H1 (cell line): ENCODE measurements around the gene NEURL1. TPM values are rescaled to one million over a fixed set of nuclear protein-coding genes. Genes with fewer than 3 reads are reported as not detected.
A peak's percentile ranks its signal among the peaks of the same experiment; 100 is the strongest.

ENCODE experiments used
- CTCF ChIA-PET: fragments of 300-600 bp; sonication (Branson Sonifier 250); formaldehyde crosslinking; loops from one replicate; lab custom pipeline; 2021; ENCODE audit not compliant: partially characterized antibody; lab: Charles Lee
- POLR2A ChIA-PET: fragments of 300-600 bp; sonication (Branson Sonifier 250); formaldehyde crosslinking; loops from one replicate; lab custom pipeline; 2021; ENCODE audit warnings: inconsistent platforms; ENCODE audit not compliant: partially characterized antibody; lab: Charles Lee
- DNase-seq, 2 experiments: peaks; one replicate each; pipeline versions ENCODE4 v3.0.0 to v3.0.0-alpha.2; 2010 to 2022; ENCODE audit warnings: low spot score in 2 of 2, low read depth in 1 of 2, mixed read lengths in 1 of 2
- FAIRE-seq: peaks from 2 replicates; lab custom pipeline; 2011; peaks lifted over from hg19 to GRCh38; lab: Jason Lieb, UNC
- H2AFZ ChIP-seq: 2 replicates; pipeline ENCODE4 v1.8.1; 2012; ENCODE audit warnings: low read length, inconsistent platforms
- H2AK5ac ChIP-seq: 2 replicates; pipeline ENCODE4 v1.6.1; 2013; ENCODE audit warnings: low read depth, low read length
- H2BK120ac ChIP-seq: replicated peaks from 2 replicates; pipeline ENCODE3; 2013; ENCODE audit warnings: low read depth, low read length, inconsistent platforms
- H2BK12ac ChIP-seq: 2 replicates; pipeline ENCODE4 v1.6.1; 2013; ENCODE audit warnings: low read depth, low read length
- H2BK15ac ChIP-seq: 2 replicates; pipeline ENCODE4 v1.6.1; 2013; ENCODE audit warnings: low read length
- H2BK20ac ChIP-seq: 2 replicates; pipeline ENCODE4 v1.6.1; 2013; ENCODE audit warnings: low read length
- H2BK5ac ChIP-seq: 2 replicates; pipeline ENCODE4 v1.6.1; 2013; ENCODE audit warnings: low read depth, low read length
- H3K14ac ChIP-seq: 2 replicates; pipeline ENCODE4 v1.6.1; 2013; ENCODE audit warnings: inconsistent platforms; ENCODE audit not compliant: insufficient read length
- H3K18ac ChIP-seq: 2 replicates; pipeline ENCODE4 v1.6.1; 2013; ENCODE audit warnings: low read length; ENCODE audit errors: extremely low read depth
- H3K23ac ChIP-seq: 2 replicates; pipeline ENCODE4 v1.6.1; 2013; ENCODE audit warnings: inconsistent platforms; ENCODE audit not compliant: insufficient read length
- H3K23me2 ChIP-seq: 2 replicates; pipeline ENCODE4 v1.6.1; 2013; ENCODE audit warnings: low read depth, low read length
- H3K27ac ChIP-seq: 2 replicates; pipeline ENCODE4 v1.6.1; 2011; ENCODE audit warnings: low read depth, low read length, inconsistent platforms
- H3K27me3 ChIP-seq, 4 experiments: replicated peaks in 1 of 4; 1 replicate in 1 of 4; 2 replicates in 3 of 4; pipeline versions ENCODE4 v1.6.1 to v1.8.1; 2011 to 2013; ENCODE audit warnings: low read length in 3 of 4, mild to moderate bottlenecking in 3 of 4, inconsistent platforms in 2 of 4, mixed read lengths in 2 of 4, moderate library complexity in 1 of 4; ENCODE audit not compliant: control insufficient read depth in 3 of 4, insufficient read depth in 3 of 4; ENCODE audit errors: extremely low read depth in 1 of 4
- H3K36me3 ChIP-seq, 4 experiments: 2 replicates each; pipeline versions ENCODE4 v1.6.1 to v1.8.1; 2011 to 2013; ENCODE audit warnings: mild to moderate bottlenecking in 4 of 4, low read length in 3 of 4, moderate library complexity in 2 of 4, control low read depth in 1 of 4, inconsistent platforms in 1 of 4; ENCODE audit not compliant: insufficient read depth in 4 of 4, control insufficient read depth in 2 of 4
- H3K4ac ChIP-seq: replicated peaks from 2 replicates; pipeline ENCODE3; 2013; ENCODE audit warnings: low read length, low read depth, mixed read lengths, inconsistent platforms; ENCODE audit not compliant: insufficient read length
- H3K4me1 ChIP-seq, 4 experiments: replicated peaks in 1 of 4; 1 replicate in 1 of 4; 2 replicates in 3 of 4; pipeline versions ENCODE4 v1.6.1 to v1.8.1; 2011 to 2013; ENCODE audit warnings: low read length in 3 of 4, inconsistent platforms in 2 of 4, mixed read lengths in 1 of 4; ENCODE audit not compliant: insufficient read depth in 4 of 4, control insufficient read depth in 3 of 4
- H3K4me2 ChIP-seq, 2 experiments: 2 replicates each; pipeline versions ENCODE4 v1.6.1 to v1.8.1; 2011 to 2013; ENCODE audit warnings: low read depth in 2 of 2, low read length in 2 of 2, control low read depth in 1 of 2, inconsistent platforms in 1 of 2, mild to moderate bottlenecking in 1 of 2; ENCODE audit not compliant: insufficient read depth in 1 of 2
- H3K4me3 ChIP-seq, 4 experiments: fragments of 200-600, 300-600 bp in 1 of 4; sonication (generic), shearing (Covaris generic), sonication (Bioruptor Twin) in 1 of 4; 2 replicates each; pipeline versions ENCODE4 v1.5.1 to v1.8.1; 2011 to 2016; ENCODE audit warnings: low read length in 4 of 4, low read depth in 3 of 4, control low read depth in 2 of 4, inconsistent platforms in 2 of 4, mild to moderate bottlenecking in 2 of 4, mixed read lengths in 1 of 4, moderate library complexity in 1 of 4; ENCODE audit not compliant: insufficient read depth in 2 of 4; ENCODE audit errors: extremely low read depth in 1 of 4
- H3K56ac ChIP-seq: replicated peaks from 2 replicates; pipeline ENCODE3; 2013; ENCODE audit warnings: low read depth, mild to moderate bottlenecking, mixed read lengths, low read length, inconsistent platforms; ENCODE audit not compliant: insufficient read length
- H3K79me1 ChIP-seq: 2 replicates; pipeline ENCODE4 v1.6.1; 2013; ENCODE audit warnings: low read depth, low read length, control low read depth
- H3K79me2 ChIP-seq, 2 experiments: 2 replicates each; pipeline versions ENCODE4 v1.6.1 to v1.8.1; 2012 to 2013; ENCODE audit warnings: low read length in 2 of 2, mild to moderate bottlenecking in 2 of 2, inconsistent platforms in 1 of 2; ENCODE audit not compliant: insufficient read depth in 2 of 2, control insufficient read depth in 1 of 2
- H3K9ac ChIP-seq, 4 experiments: replicated peaks in 1 of 4; 1 replicate in 1 of 4; 2 replicates in 3 of 4; pipeline versions ENCODE4 v1.6.1 to v1.8.1; 2011 to 2013; ENCODE audit warnings: low read depth in 3 of 4, low read length in 3 of 4, control low read depth in 2 of 4, mild to moderate bottlenecking in 2 of 4, moderate library complexity in 2 of 4, inconsistent platforms in 1 of 4; ENCODE audit errors: extremely low read depth in 1 of 4
- H3K9me3 ChIP-seq, 2 experiments: 2 replicates each; pipeline versions ENCODE4 v1.6.1 to v1.8.1; 2012 to 2013; ENCODE audit warnings: mild to moderate bottlenecking in 2 of 2, moderate library complexity in 2 of 2, control low read depth in 1 of 2, inconsistent platforms in 1 of 2, low read depth in 1 of 2, low read length in 1 of 2, mixed read lengths in 1 of 2; ENCODE audit not compliant: insufficient read depth in 2 of 2
- H4K20me1 ChIP-seq, 2 experiments: replicated peaks in 1 of 2; 2 replicates each; pipeline versions ENCODE3 to v1.8.1; 2011 to 2013; ENCODE audit warnings: inconsistent platforms in 2 of 2, low read length in 2 of 2, mild to moderate bottlenecking in 1 of 2; ENCODE audit not compliant: insufficient read depth in 2 of 2, control insufficient read depth in 1 of 2
- H4K5ac ChIP-seq: 2 replicates; pipeline ENCODE4 v1.6.1; 2013; ENCODE audit warnings: low read length, low read depth, mixed read lengths, inconsistent platforms; ENCODE audit not compliant: insufficient read length
- H4K8ac ChIP-seq: 2 replicates; pipeline ENCODE4 v1.8.0; 2013; ENCODE audit warnings: mild to moderate bottlenecking, moderate library complexity, low read length, inconsistent platforms; ENCODE audit not compliant: insufficient read depth; ENCODE audit errors: extremely low read depth
- H4K91ac ChIP-seq: replicated peaks from 2 replicates; pipeline ENCODE3; 2013; ENCODE audit warnings: low read length, mixed read lengths, inconsistent platforms; ENCODE audit not compliant: insufficient read length
- ASH2L ChIP-seq: fragments of 200-600, 300-600 bp; sonication (generic); IDR thresholded peaks from one replicate; pipeline ENCODE4 v1.7.1; 2017; ENCODE audit warnings: low read length
- CBX5 ChIP-seq: fragments of 300-800, 300-1000 bp; sonication (generic); IDR thresholded peaks from 2 replicates; pipeline ENCODE4 v1.7.1; 2016; ENCODE audit warnings: antibody characterized with exemption, low read length, low read depth
- CEBPB ChIP-seq: IDR thresholded peaks from 2 replicates; pipeline ENCODE4 v1.6.1; 2012; ENCODE audit warnings: low read depth, low read length
- CTBP2 ChIP-seq: IDR thresholded peaks from 2 replicates; pipeline ENCODE4 v1.7.0; 2011; ENCODE audit warnings: borderline replicate concordance, mild to moderate bottlenecking, moderate library complexity, mixed read lengths, low read length; ENCODE audit not compliant: insufficient read depth, insufficient read length
- JUND ChIP-seq: IDR thresholded peaks from 2 replicates; pipeline ENCODE4 v1.6.1; 2011; ENCODE audit warnings: mild to moderate bottlenecking, improper control_type of control experiment, low read length
- PHF8 ChIP-seq: fragments of 200-600 bp; sonication (generic); conservative IDR thresholded peaks from 2 replicates; pipeline ENCODE4 v1.7.1; 2012; ENCODE audit warnings: low read depth, mild to moderate bottlenecking, inconsistent platforms, low read length, moderate library complexity
- RAD21 ChIP-seq, 2 experiments: IDR thresholded peaks in 1 of 2; conservative IDR thresholded peaks in 1 of 2; 2 replicates each; pipeline ENCODE4 v1.6.1; 2011; ENCODE audit warnings: low read depth in 2 of 2, low read length in 2 of 2, improper control_type of control experiment in 1 of 2, inconsistent platforms in 1 of 2, mild to moderate bottlenecking in 1 of 2, moderate library complexity in 1 of 2
- YY1 ChIP-seq: IDR thresholded peaks from 2 replicates; pipeline ENCODE4 v1.6.1; 2011; ENCODE audit warnings: low read depth, mild to moderate bottlenecking, low read length
- WGBS, 2 experiments: shearing (Covaris generic) in 1 of 2; methylation state at CpG; one replicate each; pipeline versions ENCODE4 v1.1.6 to v1.1.7; 2013 to 2015; ENCODE audit warnings: low lambda C conversion rate in 2 of 2, mixed read lengths in 2 of 2, inconsistent platforms in 1 of 2, low coverage in 1 of 2, missing lambda C conversion rate in 1 of 2; ENCODE audit not compliant: insufficient replicate concordance in 2 of 2, insufficient coverage in 1 of 2, insufficient read length in 1 of 2; ENCODE audit errors: extremely low coverage in 1 of 2, missing lambda C conversion rate in 1 of 2; 5-methylcytosine and 5-hydroxymethylcytosine counted together
- polyA plus RNA-seq, 7 experiments: library from polyadenylated mRNA; depleted of rRNA in 3 of 7; stranded (reverse) in 5 of 7; unstranded in 2 of 7; fragments of >200 nt in 5 of 7; fragments of 200-250 nt in 2 of 7; gene quantifications; 1 replicate in 5 of 7; 2 replicates in 1 of 7; 4 replicates in 1 of 7; pipeline versions ENCODE4 v1.2.1 to v1.2.3, GENCODE V29; 2011 to 2013; ENCODE audit warnings: missing spikeins in 2 of 7, mixed read lengths in 2 of 7
- total RNA-seq: library from RNA; stranded (reverse); fragmentation: NEBNext Ultra II Directional; extraction: Animal tissue kit (Norgen Biotek cat#: 25700); gene quantifications from 2 replicates; pipeline ENCODE4 v1.2.1, GENCODE V29; 2021
- TF ChIP-seq, protein P1 (sequence below): IDR thresholded peaks from 2 replicates; pipeline ENCODE4 v1.6.1; 2011; ENCODE audit warnings: low read length, improper control_type of control experiment
- TF ChIP-seq, protein P2 (sequence below): IDR thresholded peaks from 2 replicates; pipeline ENCODE4 v1.6.1; 2012; ENCODE audit warnings: low read length, inconsistent platforms

The NEURL1 gene
- total and polyA plus RNA-seq, 2 of the 8 experiments (the other 6 are each of a cell fraction or from before 2014, with no cell fraction given) = 0.54 to 0.58 TPM

DNA sequence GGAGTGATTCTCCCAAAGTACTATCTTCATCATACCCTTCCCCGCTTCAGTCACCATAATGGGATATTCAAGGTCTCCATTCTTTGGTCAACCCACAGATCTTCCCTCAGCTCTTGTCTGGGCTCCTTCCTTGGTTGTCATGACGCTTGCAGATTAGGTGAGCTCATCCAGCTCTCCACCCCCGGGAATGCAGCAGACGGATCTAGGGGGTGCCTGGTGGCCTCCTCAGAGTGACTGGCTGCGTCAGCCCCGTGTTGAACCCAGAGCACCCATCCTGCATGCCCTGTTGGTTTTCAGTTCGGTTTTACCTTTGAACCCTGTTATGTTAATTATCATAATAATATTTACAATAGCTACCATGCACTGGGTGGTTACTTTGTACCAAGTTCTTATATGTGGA is 6.4 kb downstream of the NEURL1 start:
- no peak overlapping the region for H2AK5ac ChIP-seq
- H3K18ac ChIP-seq = no peak overlapping the region
- TF ChIP-seq JUND (no peak), CBX5 (no peak), ASH2L (no peak), CTBP2 (no peak), YY1 (no peak), RAD21 (IDR thresholded peaks at IDR 0.05 in 1 of 2, conservative IDR thresholded peaks at IDR 0.05 in 1 of 2; ENCODE audit: low read depth in 2 of 2, low read length in 2 of 2) (no peak), CEBPB (no peak), PHF8 (no peak)
- TF ChIP-seq, protein P1, sequence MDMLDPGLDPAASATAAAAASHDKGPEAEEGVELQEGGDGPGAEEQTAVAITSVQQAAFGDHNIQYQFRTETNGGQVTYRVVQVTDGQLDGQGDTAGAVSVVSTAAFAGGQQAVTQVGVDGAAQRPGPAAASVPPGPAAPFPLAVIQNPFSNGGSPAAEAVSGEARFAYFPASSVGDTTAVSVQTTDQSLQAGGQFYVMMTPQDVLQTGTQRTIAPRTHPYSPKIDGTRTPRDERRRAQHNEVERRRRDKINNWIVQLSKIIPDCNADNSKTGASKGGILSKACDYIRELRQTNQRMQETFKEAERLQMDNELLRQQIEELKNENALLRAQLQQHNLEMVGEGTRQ = no peak
- TF ChIP-seq, protein P2, sequence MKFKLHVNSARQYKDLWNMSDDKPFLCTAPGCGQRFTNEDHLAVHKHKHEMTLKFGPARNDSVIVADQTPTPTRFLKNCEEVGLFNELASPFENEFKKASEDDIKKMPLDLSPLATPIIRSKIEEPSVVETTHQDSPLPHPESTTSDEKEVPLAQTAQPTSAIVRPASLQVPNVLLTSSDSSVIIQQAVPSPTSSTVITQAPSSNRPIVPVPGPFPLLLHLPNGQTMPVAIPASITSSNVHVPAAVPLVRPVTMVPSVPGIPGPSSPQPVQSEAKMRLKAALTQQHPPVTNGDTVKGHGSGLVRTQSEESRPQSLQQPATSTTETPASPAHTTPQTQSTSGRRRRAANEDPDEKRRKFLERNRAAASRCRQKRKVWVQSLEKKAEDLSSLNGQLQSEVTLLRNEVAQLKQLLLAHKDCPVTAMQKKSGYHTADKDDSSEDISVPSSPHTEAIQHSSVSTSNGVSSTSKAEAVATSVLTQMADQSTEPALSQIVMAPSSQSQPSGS = no peak
- H4K5ac ChIP-seq = no peak overlapping the region
- peak overlapping the region in 1 of 2 experiments; percentile 2; a peak in 1 of 4 replicates for H3K4me2 ChIP-seq
- FAIRE-seq (no peak), DNase-seq (no peak)
- H3K27me3 ChIP-seq = peaks cover 0 to 8% (median 6%) of the 10 kb centered on the region in 4 experiments; a peak in 6 of 7 replicates
- no peak overlapping the region for H2BK15ac ChIP-seq
- no peaks in the 10 kb centered on the region for H3K9me3 ChIP-seq
- no peak overlapping the region for H2BK5ac ChIP-seq
- H3K23me2 ChIP-seq = no peaks in the 10 kb centered on the region
- no peak overlapping the region for H2BK12ac ChIP-seq
- no peak overlapping the region for H3K4me3 ChIP-seq
- H3K79me2 ChIP-seq = no peaks in the 10 kb centered on the region
- no peak overlapping the region for H4K91ac ChIP-seq
- H3K9ac ChIP-seq = no peak overlapping the region
- no peak overlapping the region for H3K4ac ChIP-seq
- no peak overlapping the region for H3K27ac ChIP-seq
- no peak overlapping the region; the same call in 1 of the 2 replicates for H4K8ac ChIP-seq
- no peak overlapping the region for H3K14ac ChIP-seq
- no peak overlapping the region for H2AFZ ChIP-seq
- no peak overlapping the region for H2BK20ac ChIP-seq
- no peak overlapping the region for H2BK120ac ChIP-seq
- no peaks in the 10 kb centered on the region for H3K79me1 ChIP-seq
- 75% methylated on average over 7 of the region's 7 CpGs; no CpG with 5 or more reads in 1 of the 2 experiments for WGBS, 2 experiments
- no peaks in the 10 kb centered on the region for H3K4me1 ChIP-seq
- no peaks in the 10 kb centered on the region for H3K36me3 ChIP-seq
- H4K20me1 ChIP-seq = no peaks in the 10 kb centered on the region
- H3K23ac ChIP-seq = no peak overlapping the region
- POLR2A ChIA-PET = no interaction called here
- CTCF ChIA-PET = interaction anchor here (0.6 to 5.4 kb wide), 6 partner anchors 10 to 65 kb away, joined by 3 to 37 read pairs (median 4); partner anchors contain the start of gene CALHM2
- H3K56ac ChIP-seq = no peak overlapping the region
